Motor neuron (in vitro differentiated cells): Measurements from ENCODE around the gene BRD3. TPM values are rescaled to one million over a fixed set of nuclear protein-coding genes. Genes with fewer than 3 reads are reported as not detected.
A peak's percentile ranks its signal among the peaks of the same experiment; 100 is the strongest.
"Not testable (repeated sequence)": the region's sequence is repeated elsewhere in the genome, so short reads cannot be mapped to it uniquely, and the experiment has no call there.

ENCODE experiments used
- ATAC-seq, 8 experiments: fragments of 200-7000 bp; cut with Tn5 transposase; replicated peaks in 6 of 8; 2 replicates each; pipeline ENCODE4 v1.8.0; 2021; ENCODE audit warnings: mild to moderate bottlenecking in 8 of 8, moderate library complexity in 8 of 8
- H3K27ac ChIP-seq, 2 donors: fragments of 250-450 bp; sonication (Bioruptor Pico); 2 replicates each; pipeline ENCODE4 v1.9.0; 2021; ENCODE audit warnings: antibody characterized with exemption in 2 of 2, mild to moderate bottlenecking in 2 of 2, moderate library complexity in 1 of 2
- H3K4me1 ChIP-seq, 2 donors: fragments of 250-450 bp; sonication (Bioruptor Pico); replicated peaks in 1 of 2; 2 replicates each; pipeline ENCODE4 v1.6.1; 2021; ENCODE audit warnings: antibody characterized with exemption in 2 of 2, mild to moderate bottlenecking in 2 of 2, moderate library complexity in 1 of 2
- H3K4me3 ChIP-seq, 5 donors: fragments of 250-450 bp; sonication (Bioruptor Pico); 2 replicates each; pipeline ENCODE4 v1.9.0; 2021; ENCODE audit warnings: antibody characterized with exemption in 5 of 5, mild to moderate bottlenecking in 5 of 5, moderate library complexity in 4 of 5
- WGBS, 10 experiments: fragments of 450-650 bp; shearing (Covaris generic); methylation state at CpG; one replicate each; pipeline ENCODE4 v1.0.0; 2022; 5-methylcytosine and 5-hydroxymethylcytosine counted together
- in situ Hi-C, 9 experiments: fragments of 400-800 bp; cut with MboI; loops; one replicate each; pipeline ENCODE4 v1.15.0; 2021; ENCODE audit warnings: low sequenced_read_pairs in 9 of 9, low pct_unique_long_range_greater_than_20kb in 2 of 9; ENCODE audit not compliant: unreplicated experiment in 9 of 9
- total RNA-seq, 8 experiments: library from RNA; unstranded; fragments of 300-600 nt; gene quantifications; 2 replicates each; pipeline versions ENCODE4 v1.2.3 to v1.2.4, GENCODE V29; 2022

The BRD3 gene
- total RNA-seq, 8 experiments from 2014 or later, result 6.4 to 36.3 (median 22.5) TPM

- in situ Hi-C loops, result loop anchor here (10.0 to 25.0 kb wide), 4 partner anchors 188 to 208 kb away; no protein-coding TSS in a partner anchor
- H3K4me3 ChIP-seq, result peak overlapping the region; percentile 60 to 94 (median 80)
- ATAC-seq, result peak; percentile 35 to 65 (median 46)
- H3K4me1 ChIP-seq, result peaks cover 19 to 20% of the 10 kb centered on the region in 2 donors
- 0 to 17% (median 0%) methylated on average over 1 to 10 of the region's 74 CpGs; no CpG with 5 or more reads in 6 of the 10 experiments for WGBS, 10 experiments
- H3K27ac ChIP-seq, result peak overlapping the region; percentile 85 to 90
Observed at GRCh38 chr9:133992780-133993634, 74.8 kb downstream of the BRD3 start.

- peak; percentile 10 to 51 (median 32) for ATAC-seq
- Histone ChIP-seq H3K27ac (peak within 1 kb of the TSS; percentile 85 to 90), H3K4me3 (peak within 1 kb of the TSS; percentile 60 to 94 (median 80)), H3K4me1 (peaks cover 22% of the 10 kb centered on the region in 2 donors)
- 0 to 4% methylated on average over 7 to 14 of the region's 124 CpGs; no CpG with 5 or more reads in 8 of the 10 experiments for WGBS, 10 experiments
- in situ Hi-C loops, result loop anchor here (10.0 to 25.0 kb wide), 4 partner anchors 187 to 207 kb away; no protein-coding TSS in a partner anchor
Observed at GRCh38 chr9:133991964-133992779, 75.7 kb downstream of the BRD3 start, which contains the start of gene VAV2. TSS of gene VAV2 (minus strand) at chr9:133992324. CDS start at chr9:133992278, 46 bp downstream.

- ATAC-seq, result peak; percentile 0 to 12 (median 5)
- in situ Hi-C loops, result loop anchor here (10.0 to 25.0 kb wide), 4 partner anchors 187 to 207 kb away; no protein-coding TSS in a partner anchor
- peak overlapping the region; percentile 60 to 94 (median 80) for H3K4me3 ChIP-seq
- peak overlapping the region; percentile 85 to 90 for H3K27ac ChIP-seq
- WGBS, 10 experiments, result 4% methylated on average over 4 of the region's 82 CpGs; no CpG with 5 or more reads in 9 of the 10 experiments
- peaks cover 28% of the 10 kb centered on the region in 2 donors for H3K4me1 ChIP-seq
Observed at GRCh38 chr9:133991214-133991921, 76.5 kb downstream of the BRD3 start.

- WGBS, 10 experiments, result 0 to 20% (median 5%) methylated on average over 1 to 10 of the region's 31 CpGs; no CpG with 5 or more reads in 4 of the 10 experiments
- Histone ChIP-seq H3K4me1 (peaks cover 28 to 32% of the 10 kb centered on the region in 2 donors), H3K4me3 (peak overlapping the region; percentile 60 to 94 (median 80)), H3K27ac (peak overlapping the region; percentile 85 to 90)
- in situ Hi-C loops, result loop anchor here (10.0 to 25.0 kb wide), 4 partner anchors 186 to 206 kb away; no protein-coding TSS in a partner anchor
- ATAC-seq, result peak in 7 of 8 experiments; percentile 13 to 70 (median 62)
Observed at GRCh38 chr9:133990366-133991213, 77.2 kb downstream of the BRD3 start.

- 48 to 100% (median 64%) methylated on average over 1 to 11 of the region's 24 CpGs; no CpG with 5 or more reads in 4 of the 10 experiments for WGBS, 10 experiments
- peak overlapping the region; percentile 85 to 90 for H3K27ac ChIP-seq
Observed at GRCh38 chr9:133989625-133990365, 78.0 kb downstream of the BRD3 start.

GRCh38 chr9:133988771-133989170, 79.1 kb downstream of the BRD3 start:
- not testable (repeated sequence) for H3K4me3 ChIP-seq, H3K27ac ChIP-seq, ATAC-seq
- WGBS, 10 experiments, result 95 to 100% (median 100%) methylated on average over 3 to 7 of the region's 14 CpGs; no CpG with 5 or more reads in 7 of the 10 experiments
- H3K4me1 ChIP-seq, result peaks cover 22 to 26% of the 10 kb centered on the region in 2 donors
- in situ Hi-C loops, result loop anchor here in 2 of 9 experiments (25.0 kb wide), 1 partner anchor 201 kb away; no protein-coding TSS in a partner anchor

More at GRCh38 chr9:133989625-133990365, 78.0 kb downstream of the BRD3 start:
- in situ Hi-C loops, result loop anchor here (10.0 to 25.0 kb wide), 4 partner anchors 185 to 205 kb away; no protein-coding TSS in a partner anchor
- Histone ChIP-seq H3K4me1 (peaks cover 28 to 32% of the 10 kb centered on the region in 2 donors), H3K4me3 (peak overlapping the region; percentile 60 to 94 (median 80))
- ATAC-seq, result no peak

DNA sequence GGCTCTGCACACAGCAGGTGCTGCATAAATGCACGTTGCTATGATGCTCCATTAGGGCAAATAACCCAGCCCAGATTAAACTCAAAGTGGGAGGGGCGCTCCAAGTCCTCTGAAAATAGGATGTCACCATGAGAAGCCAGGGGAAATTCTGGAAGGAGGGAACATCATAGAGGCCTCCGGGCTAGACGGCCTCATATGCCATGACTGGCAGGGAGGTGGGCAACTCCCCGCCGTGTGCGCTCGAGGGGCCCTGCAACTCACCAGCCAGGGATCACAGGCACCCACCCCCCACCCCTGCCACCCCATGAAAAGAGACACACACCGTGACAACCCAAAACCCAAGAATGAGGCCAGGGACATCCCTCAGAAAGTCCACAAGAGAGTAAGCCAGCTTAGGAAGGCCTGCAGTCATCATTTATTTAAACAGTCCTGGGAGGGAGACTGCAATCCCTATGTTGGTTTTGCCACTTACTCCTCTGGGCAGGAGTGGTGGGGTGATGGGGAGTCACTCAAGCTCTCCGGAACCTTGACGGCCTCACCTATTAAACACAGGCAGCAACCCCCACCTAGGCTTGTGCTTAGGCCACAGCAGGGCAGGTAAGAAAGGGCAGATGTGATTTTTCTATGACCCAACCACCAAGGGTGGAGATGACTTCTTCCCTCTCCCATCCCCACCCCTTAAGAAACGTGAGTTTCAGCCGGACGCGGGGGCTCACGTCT, 79.7 kb downstream of the BRD3 start:
- Histone ChIP-seq H3K4me1 (peaks cover 17 to 24% of the 10 kb centered on the region in 2 donors), H3K27ac (no peak overlapping the region), H3K4me3 (no peak overlapping the region)
- in situ Hi-C loops, result loop anchor here in 2 of 9 experiments (25.0 kb wide), 1 partner anchor 201 kb away; no protein-coding TSS in a partner anchor
- 73 to 100% (median 93%) methylated on average over 1 to 10 of the region's 16 CpGs; no CpG with 5 or more reads in 6 of the 10 experiments for WGBS, 10 experiments
- ATAC-seq, result no peak

DNA sequence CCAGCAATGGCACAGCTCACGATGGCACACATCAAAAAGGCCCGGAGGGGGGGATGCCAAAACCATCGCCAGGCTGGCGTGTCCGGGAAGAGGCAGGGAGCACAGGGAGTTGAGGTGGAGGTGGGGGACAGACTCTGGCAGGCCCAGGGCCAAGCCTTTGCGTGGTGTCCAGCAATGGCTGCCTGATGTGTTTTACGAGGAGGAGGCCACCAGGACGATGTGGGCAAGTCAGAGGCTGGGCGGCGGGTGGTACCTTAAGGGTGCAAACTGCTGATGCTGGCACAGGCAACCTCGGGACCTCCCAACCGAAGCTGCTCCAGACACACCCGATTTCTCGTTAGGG, 80.4 kb downstream of the BRD3 start:
- Histone ChIP-seq H3K4me1 (peaks cover 23 to 30% of the 10 kb centered on the region in 2 donors), H3K4me3 (no peak overlapping the region), H3K27ac (peak overlapping the region in 1 of 2 donors; percentile 21)
- no peak for ATAC-seq
- WGBS, 10 experiments, result 63 to 100% (median 87%) methylated on average over 3 to 6 of the region's 14 CpGs; no CpG with 5 or more reads in 3 of the 10 experiments
- in situ Hi-C loops, result loop anchor here in 2 of 9 experiments (25.0 kb wide), 1 partner anchor 200 kb away; no protein-coding TSS in a partner anchor

DNA sequence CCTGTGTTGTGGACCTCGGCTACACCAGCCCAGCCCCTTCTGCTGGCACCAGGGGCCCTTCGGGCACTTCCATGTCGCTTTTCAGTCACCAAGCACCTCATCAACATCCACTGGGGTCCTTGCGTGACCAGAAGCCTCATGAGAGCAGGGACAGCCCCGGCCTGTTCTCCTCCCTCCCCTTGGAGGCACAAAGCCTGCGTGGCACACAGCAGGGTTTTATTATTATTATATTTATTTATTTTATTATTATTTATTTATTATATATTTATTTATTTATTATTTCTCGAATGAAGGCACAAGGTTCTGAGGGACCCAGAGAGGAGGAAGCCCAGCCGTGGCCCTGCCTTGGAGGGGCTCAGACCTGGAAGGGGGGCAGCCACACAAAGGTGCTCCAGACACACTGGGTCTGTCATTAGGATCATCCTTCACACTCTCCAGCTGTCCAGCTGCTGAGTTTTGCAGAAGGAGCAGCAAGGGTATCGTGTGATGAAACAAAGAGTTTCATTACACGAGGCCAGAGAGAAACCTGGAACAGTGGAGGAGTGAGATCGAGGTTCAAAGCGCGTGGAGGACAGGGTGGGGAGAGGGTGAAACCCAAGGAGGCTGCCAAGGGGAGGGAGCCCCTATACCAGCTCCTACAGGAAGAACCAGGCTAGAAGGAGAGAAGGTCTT, 80.9 kb downstream of the BRD3 start:
- 70 to 100% (median 83%) methylated on average over 1 to 11 of the region's 13 CpGs; no CpG with 5 or more reads in 1 of the 10 experiments for WGBS, 10 experiments
- peaks cover 23 to 35% of the 10 kb centered on the region in 2 donors for H3K4me1 ChIP-seq
- no peak overlapping the region for H3K4me3 ChIP-seq
- H3K27ac ChIP-seq, result peak overlapping the region in 1 of 2 donors; percentile 21
- ATAC-seq, result no peak
- in situ Hi-C loops, result loop anchor here in 2 of 9 experiments (25.0 kb wide), 1 partner anchor 200 kb away; no protein-coding TSS in a partner anchor
